CD4-positive, alpha-beta T cell (primary cell): ENCODE measurements around the gene CHM. TPM values are rescaled to one million over a fixed set of nuclear protein-coding genes. Genes with fewer than 3 reads are reported as not detected.
"Not testable (repeated sequence)": the region's sequence is repeated elsewhere in the genome, so short reads cannot be mapped to it uniquely, and the experiment has no call there.

Source experiments
- ATAC-seq: fragments of 200-7000 bp; cut with Tn5 transposase; one replicate; pipeline ENCODE4 v1.10.0; 2022; ENCODE audit warnings: mild to moderate bottlenecking; ENCODE audit not compliant: poor library complexity
- CTCF ChIA-PET: fragments of 350-600 bp; sonication (Branson Sonifier 250); formaldehyde crosslinking; loops from one replicate; lab custom pipeline; 2021; ENCODE audit warnings: antibody characterized with exemption, inconsistent platforms; lab: Charles Lee
- POLR2A ChIA-PET: fragments of 350-600 bp; sonication (Branson Sonifier 250); formaldehyde crosslinking; loops from one replicate; lab custom pipeline; 2021; ENCODE audit warnings: antibody characterized with exemption, inconsistent platforms; lab: Charles Lee
- DNase-seq, 14 experiments: peaks; one replicate each; pipeline ENCODE4 v3.0.0-alpha.2; 2013 to 2020; ENCODE audit warnings: mixed read lengths in 2 of 14
- H3K27ac ChIP-seq, 2 donors: one replicate each; pipeline versions ENCODE4 v1.5.1 to v1.7.0; 2013; ENCODE audit warnings: low read length in 2 of 2, low read depth in 1 of 2, mild to moderate bottlenecking in 1 of 2
- H3K27me3 ChIP-seq, 2 experiments: 1 replicate in 1 of 2; 2 replicates in 1 of 2; pipeline versions ENCODE4 v1.6.1 to v1.7.0; 2013; ENCODE audit warnings: low read length in 2 of 2, control low read depth in 1 of 2, mild to moderate bottlenecking in 1 of 2, moderate library complexity in 1 of 2; ENCODE audit not compliant: insufficient read depth in 2 of 2, control insufficient read depth in 1 of 2
- H3K36me3 ChIP-seq: one replicate; pipeline ENCODE4 v1.6.1; 2013; ENCODE audit warnings: low read length, control low read depth; ENCODE audit not compliant: insufficient read depth
- H3K4me1 ChIP-seq: one replicate; pipeline ENCODE4 v1.6.1; 2013; ENCODE audit warnings: low read length, control low read depth; ENCODE audit not compliant: insufficient read depth
- H3K4me3 ChIP-seq: one replicate; pipeline ENCODE4 v1.5.1; 2013; ENCODE audit warnings: mild to moderate bottlenecking, low read length, moderate library complexity
- H3K9me3 ChIP-seq, 2 experiments: 1 replicate in 1 of 2; 2 replicates in 1 of 2; pipeline versions ENCODE4 v1.6.1 to v1.7.0; 2013; ENCODE audit warnings: low read length in 2 of 2, mild to moderate bottlenecking in 2 of 2, control low read depth in 1 of 2, moderate library complexity in 1 of 2; ENCODE audit not compliant: control insufficient read depth in 1 of 2, insufficient read depth in 1 of 2
- H3K27ac Mint-ChIP-seq: one replicate; pipeline ENCODE4 v1.8.0; 2020; ENCODE audit warnings: mixed read lengths
- H3K27me3 Mint-ChIP-seq: one replicate; pipeline ENCODE4 v1.8.0; 2021; ENCODE audit warnings: mixed read lengths
- H3K36me3 Mint-ChIP-seq: one replicate; pipeline ENCODE4 v1.8.0; 2021; ENCODE audit warnings: low read depth, mixed read lengths
- H3K4me1 Mint-ChIP-seq: one replicate; pipeline ENCODE4 v1.8.0; 2021; ENCODE audit warnings: low read depth, mixed read lengths
- H3K4me3 Mint-ChIP-seq: one replicate; pipeline ENCODE4 v1.8.0; 2020; ENCODE audit warnings: mild to moderate bottlenecking, mixed read lengths
- H3K9me3 Mint-ChIP-seq: one replicate; pipeline ENCODE4 v1.8.0; 2020; ENCODE audit warnings: mixed read lengths
- intact Hi-C, 2 experiments: fragments of 100-400 bp; cut with DNase I in 1 of 2; cut with micrococcal nuclease in 1 of 2; formaldehyde crosslinking; loops; one replicate each; pipeline versions ENCODE4 v1.15.1 to v1.9.0; 2023 to 2025; cut with DNase I, micrococcal nuclease
- total RNA-seq, 174 experiments: library from RNA in 2 of 174; stranded (reverse) in 2 of 174; gene quantifications; one replicate each; pipeline ENCODE4 v1.2.3 and lab custom pipeline; 2021 to 2026
- TF ChIP-seq, protein P1 (sequence below): fragments of 200-600 bp; IDR thresholded peaks from one replicate; pipeline ENCODE4 v1.8.0; 2022; ENCODE audit warnings: antibody characterized with exemption, mild to moderate bottlenecking

The CHM gene
- total RNA-seq, 2 experiments from 2014 or later: 5.1 to 6.3 TPM

DNA sequence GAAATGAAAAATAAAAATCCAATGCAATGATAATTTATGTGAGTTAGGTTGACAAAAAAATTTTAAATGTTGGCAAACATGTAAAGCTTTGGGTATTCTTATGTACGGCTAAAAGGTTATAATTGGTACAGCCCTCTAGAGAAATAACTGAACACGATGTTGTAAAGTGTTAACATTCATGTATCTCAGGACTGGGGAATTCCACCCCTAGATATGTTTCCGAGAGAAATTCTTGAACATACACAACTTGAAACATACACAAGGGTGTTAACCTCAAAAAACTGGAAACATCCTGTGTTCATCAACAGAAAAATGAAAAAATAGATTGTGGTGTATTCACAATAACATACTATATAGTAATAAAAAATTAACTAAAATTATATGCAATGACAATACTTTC, 91.8 kb downstream of the CHM start:
- Mint-ChIP-seq H3K9me3 (no peaks in the 10 kb centered on the region), H3K27me3 (no peaks in the 10 kb centered on the region), H3K27ac (no peak overlapping the region), H3K36me3 (peaks cover 70% of the 10 kb centered on the region), H3K4me3 (no peak overlapping the region), H3K4me1 (no peaks in the 10 kb centered on the region)
- Histone ChIP-seq H3K4me3 (no peak overlapping the region), H3K27ac (no peak overlapping the region), H3K9me3 (no peaks in the 10 kb centered on the region), H3K4me1 (no peaks in the 10 kb centered on the region), H3K27me3 (no peaks in the 10 kb centered on the region), H3K36me3 (peaks cover 7% of the 10 kb centered on the region)
- intact Hi-C loops: no loop called here
- no peak for ATAC-seq
- ChIA-PET POLR2A (no interaction called here), CTCF (no interaction called here)
- TF ChIP-seq, protein P1, sequence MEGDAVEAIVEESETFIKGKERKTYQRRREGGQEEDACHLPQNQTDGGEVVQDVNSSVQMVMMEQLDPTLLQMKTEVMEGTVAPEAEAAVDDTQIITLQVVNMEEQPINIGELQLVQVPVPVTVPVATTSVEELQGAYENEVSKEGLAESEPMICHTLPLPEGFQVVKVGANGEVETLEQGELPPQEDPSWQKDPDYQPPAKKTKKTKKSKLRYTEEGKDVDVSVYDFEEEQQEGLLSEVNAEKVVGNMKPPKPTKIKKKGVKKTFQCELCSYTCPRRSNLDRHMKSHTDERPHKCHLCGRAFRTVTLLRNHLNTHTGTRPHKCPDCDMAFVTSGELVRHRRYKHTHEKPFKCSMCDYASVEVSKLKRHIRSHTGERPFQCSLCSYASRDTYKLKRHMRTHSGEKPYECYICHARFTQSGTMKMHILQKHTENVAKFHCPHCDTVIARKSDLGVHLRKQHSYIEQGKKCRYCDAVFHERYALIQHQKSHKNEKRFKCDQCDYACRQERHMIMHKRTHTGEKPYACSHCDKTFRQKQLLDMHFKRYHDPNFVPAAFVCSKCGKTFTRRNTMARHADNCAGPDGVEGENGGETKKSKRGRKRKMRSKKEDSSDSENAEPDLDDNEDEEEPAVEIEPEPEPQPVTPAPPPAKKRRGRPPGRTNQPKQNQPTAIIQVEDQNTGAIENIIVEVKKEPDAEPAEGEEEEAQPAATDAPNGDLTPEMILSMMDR: no peak
- DNase-seq: no peak

DNA sequence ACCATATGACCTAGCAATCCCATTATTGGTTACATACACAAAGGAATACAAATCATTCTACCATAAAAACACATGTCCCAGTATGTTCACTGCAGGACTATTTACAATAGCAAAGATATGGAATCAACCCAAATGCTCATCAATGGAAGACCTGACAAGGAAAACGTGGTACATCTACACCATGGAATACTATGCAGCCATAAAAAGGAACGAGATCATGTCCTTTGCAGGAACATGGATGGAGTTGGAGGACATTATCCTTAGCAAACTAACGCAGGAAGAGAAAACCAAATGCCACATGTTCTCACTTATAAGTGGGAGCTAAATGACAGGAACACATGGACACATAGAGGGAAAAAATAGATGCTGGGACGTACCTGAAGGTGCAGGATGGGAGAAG, 102.6 kb downstream of the CHM start:
- POLR2A ChIA-PET, H3K4me3 ChIP-seq, H3K27me3 ChIP-seq, CTCF ChIA-PET, intact Hi-C loops, H3K27me3 Mint-ChIP-seq, H3K4me1 Mint-ChIP-seq, H3K9me3 Mint-ChIP-seq, H3K4me3 Mint-ChIP-seq, DNase-seq, H3K27ac ChIP-seq, H3K4me1 ChIP-seq, ATAC-seq, H3K27ac Mint-ChIP-seq: not testable (repeated sequence)
- peaks cover 60% of the 10 kb centered on the region for H3K36me3 Mint-ChIP-seq
- H3K9me3 ChIP-seq: peaks cover 9 to 11% of the 10 kb centered on the region in 2 experiments
- H3K36me3 ChIP-seq: peaks cover 28% of the 10 kb centered on the region

DNA sequence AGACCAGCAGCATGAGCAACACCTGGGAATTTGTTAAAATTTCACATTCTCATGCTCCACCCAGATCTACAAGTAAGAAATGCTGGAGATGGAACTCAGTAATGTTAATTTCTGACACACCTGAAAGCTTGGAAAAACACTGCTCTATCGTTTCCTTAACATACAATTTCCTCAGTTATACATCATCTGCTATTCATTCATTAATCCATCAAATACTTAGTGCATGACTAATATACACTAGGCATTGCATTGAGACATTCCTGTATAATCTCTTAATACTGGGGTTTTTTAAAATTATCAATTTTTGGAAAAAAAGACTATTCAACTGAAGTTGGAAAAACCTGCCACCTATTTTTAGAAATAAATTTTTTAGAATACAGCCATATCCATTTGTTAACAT, 106.1 kb downstream of the CHM start:
- no peaks in the 10 kb centered on the region for H3K4me1 ChIP-seq
- TF ChIP-seq, protein P1: no peak
- H3K27ac Mint-ChIP-seq: no peak overlapping the region
- CTCF ChIA-PET: no interaction called here
- intact Hi-C loops: no loop called here
- H3K36me3 Mint-ChIP-seq: peaks cover 40% of the 10 kb centered on the region
- DNase-seq: no peak
- H3K27me3 Mint-ChIP-seq: no peaks in the 10 kb centered on the region
- H3K36me3 ChIP-seq: peaks cover 12% of the 10 kb centered on the region
- H3K27me3 ChIP-seq: no peaks in the 10 kb centered on the region
- POLR2A ChIA-PET: no interaction called here
- H3K4me3 ChIP-seq: no peak overlapping the region
- no peak overlapping the region for H3K27ac ChIP-seq
- H3K9me3 Mint-ChIP-seq: no peaks in the 10 kb centered on the region
- no peaks in the 10 kb centered on the region for H3K4me1 Mint-ChIP-seq
- H3K9me3 ChIP-seq: peaks cover 3 to 7% of the 10 kb centered on the region in 2 experiments
- no peak overlapping the region for H3K4me3 Mint-ChIP-seq
- ATAC-seq: no peak

DNA sequence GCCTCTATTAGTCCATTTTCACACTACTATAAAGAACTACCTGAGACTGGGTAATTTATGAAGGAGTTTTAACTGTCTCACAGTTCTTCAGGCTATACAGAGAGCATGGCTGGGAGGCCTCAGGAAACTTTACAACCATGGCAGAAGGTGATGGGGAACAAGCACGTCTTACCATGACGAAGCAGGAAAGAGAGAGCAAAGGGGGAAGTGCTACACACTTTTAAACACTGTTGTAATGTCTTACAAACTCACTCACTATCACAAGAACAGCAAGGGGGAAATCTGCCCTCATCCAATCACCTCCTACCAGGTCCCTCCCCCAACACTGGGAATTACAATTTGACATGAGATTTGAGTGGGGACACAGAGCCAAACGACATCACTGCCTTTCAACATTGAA, 107.4 kb downstream of the CHM start:
- peaks cover 29% of the 10 kb centered on the region for H3K36me3 Mint-ChIP-seq
- CTCF ChIA-PET, H3K27me3 ChIP-seq, H3K4me3 ChIP-seq, H3K27me3 Mint-ChIP-seq, H3K4me1 ChIP-seq, intact Hi-C loops, H3K9me3 ChIP-seq, H3K9me3 Mint-ChIP-seq, ATAC-seq, H3K27ac ChIP-seq, H3K27ac Mint-ChIP-seq, DNase-seq, H3K36me3 ChIP-seq, H3K4me3 Mint-ChIP-seq, H3K4me1 Mint-ChIP-seq, POLR2A ChIA-PET: not testable (repeated sequence)

DNA sequence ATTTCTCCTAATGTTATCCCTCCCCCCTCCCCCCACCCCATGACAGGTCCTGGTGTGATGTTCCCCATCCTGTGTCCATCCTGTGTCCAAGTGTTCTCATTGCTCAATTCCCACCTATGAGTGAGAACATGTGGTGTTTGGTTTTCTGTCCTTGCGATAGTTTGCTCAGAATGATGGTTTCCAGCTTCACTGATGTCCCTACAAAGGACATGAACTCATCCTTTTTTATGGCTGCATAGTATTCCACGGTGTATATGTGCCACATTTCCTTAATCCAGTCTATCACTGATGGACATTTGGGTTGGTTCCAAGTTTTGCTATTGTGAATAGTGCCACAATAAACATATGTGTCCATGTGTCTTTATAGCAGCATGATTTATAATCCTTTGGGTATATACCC, 113.0 kb downstream of the CHM start:
- H3K27ac ChIP-seq, DNase-seq, H3K9me3 ChIP-seq, intact Hi-C loops, ATAC-seq, CTCF ChIA-PET, H3K4me3 ChIP-seq, POLR2A ChIA-PET, H3K27ac Mint-ChIP-seq, H3K27me3 Mint-ChIP-seq, H3K4me1 ChIP-seq, H3K4me1 Mint-ChIP-seq, H3K36me3 ChIP-seq, H3K27me3 ChIP-seq, H3K4me3 Mint-ChIP-seq, H3K9me3 Mint-ChIP-seq: not testable (repeated sequence)
- H3K36me3 Mint-ChIP-seq: peaks cover 22% of the 10 kb centered on the region
